NB4 (cell line): ENCODE results near the gene NR3C1.

Experiments used
- DNase-seq: peaks from one replicate; pipeline ENCODE4 v3.0.0; 2010; ENCODE audit warnings: low read depth
- H3K4me3 ChIP-seq: one replicate; pipeline ENCODE4 v1.5.1; 2011; ENCODE audit warnings: mild to moderate bottlenecking, low read depth, low read length, moderate library complexity
- MYC ChIP-seq: IDR thresholded peaks from 2 replicates; pipeline ENCODE4 v1.6.1; 2011; ENCODE audit warnings: low read depth, low read length
- POLR2A ChIP-seq: IDR thresholded peaks from 2 replicates; pipeline ENCODE4 v1.6.1; 2011; ENCODE audit warnings: mild to moderate bottlenecking; ENCODE audit not compliant: insufficient read length; ENCODE audit errors: extremely low read depth
- TF ChIP-seq, protein P1 (sequence below): IDR thresholded peaks from 2 replicates; pipeline ENCODE4 v1.6.1; 2011; ENCODE audit warnings: low read depth, low read length
- TF ChIP-seq, protein P2 (sequence below): IDR thresholded peaks from one replicate; pipeline ENCODE4 v1.5.1; 2012; ENCODE audit warnings: low read depth, low read length

The NR3C1 gene

GRCh38 chr5:143241892-143242291 lies 161.6 kb downstream of the NR3C1 start:
- no peak overlapping the region for H3K4me3 ChIP-seq
- no peak for DNase-seq
- TF ChIP-seq, protein P1, sequence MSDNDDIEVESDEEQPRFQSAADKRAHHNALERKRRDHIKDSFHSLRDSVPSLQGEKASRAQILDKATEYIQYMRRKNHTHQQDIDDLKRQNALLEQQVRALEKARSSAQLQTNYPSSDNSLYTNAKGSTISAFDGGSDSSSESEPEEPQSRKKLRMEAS: no peak
- TF ChIP-seq POLR2A: no peak

DNA sequence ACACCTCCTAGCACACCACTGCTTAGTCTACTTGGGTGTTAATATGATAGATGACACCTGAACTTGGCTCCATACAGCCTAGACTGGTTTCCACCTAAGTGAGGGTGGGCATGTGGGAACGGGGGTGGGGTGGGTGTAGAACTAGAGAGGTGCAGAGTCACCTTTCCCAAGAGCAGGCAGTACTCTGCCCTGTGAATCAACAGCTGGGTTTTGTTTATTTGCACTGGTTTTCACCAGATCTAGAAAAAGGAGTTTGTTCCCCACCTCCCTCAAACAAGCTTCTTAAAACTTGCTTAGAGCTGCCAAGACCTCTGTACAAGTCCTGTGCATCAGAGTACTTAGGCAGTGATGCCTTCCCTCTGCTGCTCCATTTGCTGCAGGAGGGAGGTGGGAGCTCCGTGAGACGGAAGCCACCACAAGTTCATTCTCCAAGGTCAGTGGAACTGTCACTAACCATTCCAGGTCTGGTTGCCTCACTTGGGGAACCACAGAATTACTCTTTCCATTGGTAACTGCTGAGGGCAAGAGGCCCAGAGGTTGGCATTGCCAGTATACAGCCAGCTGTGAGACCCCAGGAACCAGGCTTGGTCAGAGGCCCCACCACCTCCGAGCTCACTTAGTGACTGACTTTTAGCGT lies 163.5 kb downstream of the NR3C1 start:
- no peak for DNase-seq
- H3K4me3 ChIP-seq: no peak overlapping the region

GRCh38 chr5:143238620-143239019 lies 164.9 kb downstream of the NR3C1 start:
- TF ChIP-seq, protein P2, sequence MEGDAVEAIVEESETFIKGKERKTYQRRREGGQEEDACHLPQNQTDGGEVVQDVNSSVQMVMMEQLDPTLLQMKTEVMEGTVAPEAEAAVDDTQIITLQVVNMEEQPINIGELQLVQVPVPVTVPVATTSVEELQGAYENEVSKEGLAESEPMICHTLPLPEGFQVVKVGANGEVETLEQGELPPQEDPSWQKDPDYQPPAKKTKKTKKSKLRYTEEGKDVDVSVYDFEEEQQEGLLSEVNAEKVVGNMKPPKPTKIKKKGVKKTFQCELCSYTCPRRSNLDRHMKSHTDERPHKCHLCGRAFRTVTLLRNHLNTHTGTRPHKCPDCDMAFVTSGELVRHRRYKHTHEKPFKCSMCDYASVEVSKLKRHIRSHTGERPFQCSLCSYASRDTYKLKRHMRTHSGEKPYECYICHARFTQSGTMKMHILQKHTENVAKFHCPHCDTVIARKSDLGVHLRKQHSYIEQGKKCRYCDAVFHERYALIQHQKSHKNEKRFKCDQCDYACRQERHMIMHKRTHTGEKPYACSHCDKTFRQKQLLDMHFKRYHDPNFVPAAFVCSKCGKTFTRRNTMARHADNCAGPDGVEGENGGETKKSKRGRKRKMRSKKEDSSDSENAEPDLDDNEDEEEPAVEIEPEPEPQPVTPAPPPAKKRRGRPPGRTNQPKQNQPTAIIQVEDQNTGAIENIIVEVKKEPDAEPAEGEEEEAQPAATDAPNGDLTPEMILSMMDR: no peak
- TF ChIP-seq MYC (no peak), POLR2A (no peak)
- TF ChIP-seq, protein P1: no peak
- DNase-seq: no peak
- H3K4me3 ChIP-seq: no peak overlapping the region

More for the DNA sequence above, 163.5 kb downstream of the NR3C1 start:
- TF ChIP-seq POLR2A (no peak), MYC (no peak)
- TF ChIP-seq, protein P2: no peak
- TF ChIP-seq, protein P1: no peak

GRCh38 chr5:143237664-143238063 lies 165.8 kb downstream of the NR3C1 start:
- no peak overlapping the region for H3K4me3 ChIP-seq
- TF ChIP-seq, protein P2: no peak
- TF ChIP-seq POLR2A: no peak
- TF ChIP-seq, protein P1: no peak
- no peak for TF ChIP-seq MYC
- no peak for DNase-seq

DNA sequence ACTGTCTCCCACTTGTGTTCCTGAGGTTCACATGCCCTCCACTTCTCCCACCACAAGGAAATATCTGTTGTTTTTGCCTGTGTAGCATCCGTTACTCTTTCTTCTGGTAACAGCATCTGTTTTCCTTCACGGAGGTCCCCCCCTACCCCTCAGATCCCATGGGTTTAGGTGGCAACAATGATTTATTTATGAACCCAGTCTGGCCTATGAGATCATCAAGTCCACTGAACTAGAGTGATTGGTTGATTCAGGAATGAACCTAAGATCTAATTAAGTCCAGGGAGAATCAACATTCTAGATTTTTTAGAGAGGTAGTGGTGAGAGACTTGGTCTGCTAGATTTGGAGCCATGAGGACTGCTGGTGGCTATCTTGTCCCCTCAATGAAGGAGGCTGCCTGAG lies 166.8 kb downstream of the NR3C1 start:
- DNase-seq: no peak
- no peak overlapping the region for H3K4me3 ChIP-seq
- no peak for TF ChIP-seq MYC
- TF ChIP-seq POLR2A: no peak
- TF ChIP-seq, protein P2: no peak
- TF ChIP-seq, protein P1: no peak

GRCh38 chr5:143235423-143235822 lies 168.1 kb downstream of the NR3C1 start:
- TF ChIP-seq, protein P2: no peak
- TF ChIP-seq POLR2A (no peak), MYC (no peak)
- TF ChIP-seq, protein P1: no peak
- no peak overlapping the region for H3K4me3 ChIP-seq
- no peak for DNase-seq
